Right lobe of liver (tissue), 4 donors: Measurements from ENCODE around the gene COA4.

Experiments used
- POLR2A ChIP-seq: fragments of 450-650 bp; IDR thresholded peaks from one replicate; pipeline ENCODE4 v1.6.1; 2017; ENCODE audit warnings: antibody characterized with exemption, mild to moderate bottlenecking
- TF ChIP-seq, protein P1 (sequence below), 4 donors: fragments of 200-600 bp in 3 of 4; fragments of 450-650 bp in 1 of 4; IDR thresholded peaks; one replicate each; pipeline versions ENCODE4 v1.5.1 to v1.8.0; 2016 to 2022; ENCODE audit warnings: antibody characterized with exemption in 4 of 4, mild to moderate bottlenecking in 2 of 4
- donor health status: DM: no; HTN: no; CAD: no.
- donor health status: DM: no; HTN: no; CAD: no.
- donor health status: DM: no; HTN: yes; CAD: no.

DNA sequence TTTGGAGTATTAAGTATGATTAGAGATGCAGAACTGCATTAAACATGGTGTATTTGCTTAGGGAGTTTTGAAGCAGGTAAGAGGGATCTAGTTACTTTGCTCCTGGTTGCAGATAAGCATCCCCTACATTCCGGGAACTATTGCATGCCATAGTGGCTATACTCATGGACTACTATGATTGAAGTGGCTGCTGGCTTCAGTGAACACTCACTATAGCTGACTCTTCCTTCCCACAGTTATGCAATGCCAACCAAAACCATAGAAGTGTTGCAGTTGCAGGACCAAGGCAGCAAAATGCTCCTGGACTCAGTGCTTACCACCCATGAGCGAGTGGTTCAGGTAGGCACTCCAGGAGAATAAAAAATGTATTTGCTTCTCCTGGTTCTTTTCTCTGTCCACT, 17.0 kb downstream of the COA4 start:
- TF ChIP-seq, protein P1, sequence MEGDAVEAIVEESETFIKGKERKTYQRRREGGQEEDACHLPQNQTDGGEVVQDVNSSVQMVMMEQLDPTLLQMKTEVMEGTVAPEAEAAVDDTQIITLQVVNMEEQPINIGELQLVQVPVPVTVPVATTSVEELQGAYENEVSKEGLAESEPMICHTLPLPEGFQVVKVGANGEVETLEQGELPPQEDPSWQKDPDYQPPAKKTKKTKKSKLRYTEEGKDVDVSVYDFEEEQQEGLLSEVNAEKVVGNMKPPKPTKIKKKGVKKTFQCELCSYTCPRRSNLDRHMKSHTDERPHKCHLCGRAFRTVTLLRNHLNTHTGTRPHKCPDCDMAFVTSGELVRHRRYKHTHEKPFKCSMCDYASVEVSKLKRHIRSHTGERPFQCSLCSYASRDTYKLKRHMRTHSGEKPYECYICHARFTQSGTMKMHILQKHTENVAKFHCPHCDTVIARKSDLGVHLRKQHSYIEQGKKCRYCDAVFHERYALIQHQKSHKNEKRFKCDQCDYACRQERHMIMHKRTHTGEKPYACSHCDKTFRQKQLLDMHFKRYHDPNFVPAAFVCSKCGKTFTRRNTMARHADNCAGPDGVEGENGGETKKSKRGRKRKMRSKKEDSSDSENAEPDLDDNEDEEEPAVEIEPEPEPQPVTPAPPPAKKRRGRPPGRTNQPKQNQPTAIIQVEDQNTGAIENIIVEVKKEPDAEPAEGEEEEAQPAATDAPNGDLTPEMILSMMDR (IDR thresholded peaks at IDR 0.05) = no peak
- TF ChIP-seq POLR2A = no peak
